Endodermal cell (in vitro differentiated cells): ENCODE data around the gene DPF3. TPM values are rescaled to one million over a fixed set of nuclear protein-coding genes. Genes with fewer than 3 reads are reported as not detected.

Source experiments
- DNase-seq: peaks from one replicate; pipeline ENCODE4 v3.0.0-alpha.2; 2017
- H3K27ac ChIP-seq: 2 replicates; pipeline ENCODE4 v1.5.1; 2013; ENCODE audit warnings: mild to moderate bottlenecking, low read depth, low read length, moderate library complexity
- H3K27me3 ChIP-seq: 2 replicates; pipeline ENCODE4 v1.6.1; 2013; ENCODE audit warnings: mild to moderate bottlenecking, low read length, moderate library complexity; ENCODE audit not compliant: insufficient read depth, control insufficient read depth, poor library complexity, severe bottlenecking
- H3K36me3 ChIP-seq: 2 replicates; pipeline ENCODE4 v1.7.0; 2013; ENCODE audit warnings: mild to moderate bottlenecking, low read length, moderate library complexity; ENCODE audit not compliant: control insufficient read depth, insufficient read depth
- H3K4me1 ChIP-seq: one replicate; pipeline ENCODE4 v1.7.0; 2013; ENCODE audit warnings: low read length; ENCODE audit not compliant: control insufficient read depth, insufficient read depth
- H3K4me3 ChIP-seq: 2 replicates; pipeline ENCODE4 v1.5.1; 2013; ENCODE audit warnings: mild to moderate bottlenecking, low read length, moderate library complexity
- H3K9ac ChIP-seq: 2 replicates; pipeline ENCODE4 v1.6.1; 2013; ENCODE audit warnings: mild to moderate bottlenecking, low read length, moderate library complexity; ENCODE audit not compliant: poor library complexity, severe bottlenecking; ENCODE audit errors: extremely low read depth
- H3K9me3 ChIP-seq: 2 replicates; pipeline ENCODE4 v1.6.1; 2013; ENCODE audit warnings: mild to moderate bottlenecking, low read length, moderate library complexity; ENCODE audit not compliant: control insufficient read depth
- H3K27ac Mint-ChIP-seq: 2 replicates; pipeline ENCODE4 v1.8.0; 2020; ENCODE audit warnings: mixed read lengths
- H3K27me3 Mint-ChIP-seq: 2 replicates; pipeline ENCODE4 v1.8.0; 2021; ENCODE audit warnings: mild to moderate bottlenecking, mixed read lengths; ENCODE audit not compliant: insufficient read depth
- H3K36me3 Mint-ChIP-seq: 2 replicates; pipeline ENCODE4 v1.8.0; 2020; ENCODE audit warnings: low read depth, mixed read lengths
- H3K4me1 Mint-ChIP-seq: 2 replicates; pipeline ENCODE4 v1.8.0; 2020; ENCODE audit warnings: mixed read lengths
- H3K4me3 Mint-ChIP-seq: 2 replicates; pipeline ENCODE4 v1.8.0; 2020; ENCODE audit warnings: mild to moderate bottlenecking, moderate library complexity, mixed read lengths
- H3K9me3 Mint-ChIP-seq: 2 replicates; pipeline ENCODE4 v1.8.0; 2020; ENCODE audit warnings: mild to moderate bottlenecking, mixed read lengths
- WGBS, 2 experiments: methylation state at CpG; one replicate each; pipeline versions ENCODE4 v1.1.5 to v1.1.7; 2013; ENCODE audit warnings: missing lambda C conversion rate in 2 of 2, mixed read lengths in 1 of 2; ENCODE audit not compliant: insufficient coverage in 1 of 2, insufficient read length in 1 of 2; 5-methylcytosine and 5-hydroxymethylcytosine counted together
- total RNA-seq, 2 donors: library from RNA; stranded (reverse); fragmentation: NEBNext Ultra II Directional in 1 of 2; extraction: Animal tissue kit (Norgen Biotek cat#: 25700) in 1 of 2; gene quantifications; 2 replicates in 1 of 2; 3 replicates in 1 of 2; pipeline ENCODE4 v1.2.1, GENCODE V29; 2021
- TF ChIP-seq, protein P1 (sequence below): fragments of 200-600 bp; sonication (generic); conservative IDR thresholded peaks from 2 replicates; pipeline ENCODE4 v1.5.0; 2021; ENCODE audit warnings: antibody characterized with exemption, mild to moderate bottlenecking

Gene DPF3
- total RNA-seq, 2 donors from 2014 or later, result not detected

DNA sequence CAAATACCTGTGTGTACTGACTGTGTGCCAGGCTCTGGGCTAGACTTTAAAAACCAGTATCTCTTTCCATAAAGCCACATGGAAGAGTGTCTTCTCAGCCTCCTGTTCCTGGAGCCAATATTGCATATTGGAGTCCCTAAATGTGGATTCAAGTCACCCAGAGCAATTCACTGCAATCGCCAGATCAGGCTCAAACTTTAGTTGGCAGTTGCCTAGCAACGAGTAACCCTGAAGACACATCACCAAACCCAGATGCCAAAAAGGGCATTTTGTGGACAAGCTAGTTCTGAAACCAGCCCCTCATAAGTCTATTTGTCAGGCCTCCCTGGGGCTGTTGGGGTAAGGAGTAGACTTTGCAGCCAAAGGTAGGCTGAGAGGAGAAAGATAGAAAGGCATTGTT is 13.7 kb downstream of the DPF3 start:
- DNase-seq, result no peak
- H3K4me1 Mint-ChIP-seq, result peaks cover 24% of the 10 kb centered on the region
- H3K27ac Mint-ChIP-seq, result no peak overlapping the region
- Histone ChIP-seq H3K9me3 (no peaks in the 10 kb centered on the region), H3K4me1 (peaks cover 2% of the 10 kb centered on the region), H3K4me3 (no peak overlapping the region), H3K36me3 (no peaks in the 10 kb centered on the region), H3K9ac (no peak overlapping the region), H3K27me3 (no peaks in the 10 kb centered on the region), H3K27ac (no peak overlapping the region)
- no peaks in the 10 kb centered on the region for H3K9me3 Mint-ChIP-seq
- H3K36me3 Mint-ChIP-seq, result no peaks in the 10 kb centered on the region
- H3K27me3 Mint-ChIP-seq, result peaks cover 21% of the 10 kb centered on the region
- TF ChIP-seq, protein P1, sequence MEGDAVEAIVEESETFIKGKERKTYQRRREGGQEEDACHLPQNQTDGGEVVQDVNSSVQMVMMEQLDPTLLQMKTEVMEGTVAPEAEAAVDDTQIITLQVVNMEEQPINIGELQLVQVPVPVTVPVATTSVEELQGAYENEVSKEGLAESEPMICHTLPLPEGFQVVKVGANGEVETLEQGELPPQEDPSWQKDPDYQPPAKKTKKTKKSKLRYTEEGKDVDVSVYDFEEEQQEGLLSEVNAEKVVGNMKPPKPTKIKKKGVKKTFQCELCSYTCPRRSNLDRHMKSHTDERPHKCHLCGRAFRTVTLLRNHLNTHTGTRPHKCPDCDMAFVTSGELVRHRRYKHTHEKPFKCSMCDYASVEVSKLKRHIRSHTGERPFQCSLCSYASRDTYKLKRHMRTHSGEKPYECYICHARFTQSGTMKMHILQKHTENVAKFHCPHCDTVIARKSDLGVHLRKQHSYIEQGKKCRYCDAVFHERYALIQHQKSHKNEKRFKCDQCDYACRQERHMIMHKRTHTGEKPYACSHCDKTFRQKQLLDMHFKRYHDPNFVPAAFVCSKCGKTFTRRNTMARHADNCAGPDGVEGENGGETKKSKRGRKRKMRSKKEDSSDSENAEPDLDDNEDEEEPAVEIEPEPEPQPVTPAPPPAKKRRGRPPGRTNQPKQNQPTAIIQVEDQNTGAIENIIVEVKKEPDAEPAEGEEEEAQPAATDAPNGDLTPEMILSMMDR, result no peak
- H3K4me3 Mint-ChIP-seq, result no peak overlapping the region
- 89 to 93% methylated on average over 2 of the region's 2 CpGs for WGBS, 2 experiments

DNA sequence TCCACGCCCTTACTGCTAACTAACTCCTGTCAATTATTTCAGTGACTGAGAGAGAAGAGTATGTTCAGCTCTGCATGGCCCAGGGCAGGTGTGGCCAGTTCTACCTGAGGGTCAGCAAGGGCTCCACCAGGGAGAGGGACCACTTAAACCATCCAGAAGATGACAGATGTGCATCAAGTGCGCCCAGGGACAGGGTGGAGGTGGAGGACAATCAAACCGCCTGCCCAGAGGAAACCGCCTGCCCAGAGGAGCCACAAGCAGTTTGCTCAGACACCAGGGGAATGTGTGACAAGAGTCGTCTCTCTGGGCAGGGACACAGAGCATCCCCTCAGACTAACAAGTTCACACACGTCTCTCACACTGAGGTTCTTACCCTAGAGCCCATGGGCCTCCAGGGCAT is 14.5 kb downstream of the DPF3 start:
- H3K4me1 ChIP-seq, result peaks cover 2% of the 10 kb centered on the region
- Mint-ChIP-seq H3K4me1 (peaks cover 22% of the 10 kb centered on the region), H3K9me3 (peaks cover under 1% of the 10 kb centered on the region), H3K27ac (no peak overlapping the region), H3K4me3 (no peak overlapping the region), H3K36me3 (no peaks in the 10 kb centered on the region), H3K27me3 (peaks cover 22% of the 10 kb centered on the region)
- no peak overlapping the region for H3K4me3 ChIP-seq
- H3K27ac ChIP-seq, result no peak overlapping the region
- H3K9me3 ChIP-seq, result no peaks in the 10 kb centered on the region
- WGBS, 2 experiments, result 86 to 91% methylated on average over 4 to 6 of the region's 6 CpGs
- no peaks in the 10 kb centered on the region for H3K27me3 ChIP-seq
- no peak overlapping the region for H3K9ac ChIP-seq
- TF ChIP-seq, protein P1, result no peak
- H3K36me3 ChIP-seq, result no peaks in the 10 kb centered on the region
- no peak for DNase-seq

DNA sequence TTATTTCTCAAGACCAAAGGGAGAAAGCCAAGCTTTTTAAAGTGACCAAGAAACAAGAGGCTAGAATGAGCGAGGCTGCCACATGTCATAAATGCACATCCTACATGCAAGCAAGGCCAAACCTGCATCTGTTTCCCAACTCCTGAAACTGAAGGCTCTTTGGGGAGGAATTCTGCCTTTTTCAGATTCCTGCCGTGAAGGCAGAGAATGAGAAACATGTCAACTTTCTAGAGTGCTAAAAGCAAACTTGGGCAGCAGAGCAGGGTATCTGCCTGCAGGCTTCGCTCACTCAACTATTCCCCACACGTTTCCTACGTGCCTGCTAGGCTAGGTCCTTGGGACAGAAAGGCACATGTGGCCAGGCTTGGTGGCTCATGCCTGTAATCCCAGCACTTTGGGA is 15.2 kb downstream of the DPF3 start:
- TF ChIP-seq, protein P1, result no peak
- H3K4me1 ChIP-seq, result peaks cover 2% of the 10 kb centered on the region
- Mint-ChIP-seq H3K4me1 (peaks cover 16% of the 10 kb centered on the region), H3K27ac (no peak overlapping the region), H3K9me3 (peaks cover 2% of the 10 kb centered on the region), H3K27me3 (peaks cover 23% of the 10 kb centered on the region), H3K36me3 (no peaks in the 10 kb centered on the region), H3K4me3 (no peak overlapping the region)
- H3K27me3 ChIP-seq, result no peaks in the 10 kb centered on the region
- H3K36me3 ChIP-seq, result no peaks in the 10 kb centered on the region
- DNase-seq, result no peak
- no peak overlapping the region for H3K27ac ChIP-seq
- H3K4me3 ChIP-seq, result no peak overlapping the region
- no peaks in the 10 kb centered on the region for H3K9me3 ChIP-seq
- H3K9ac ChIP-seq, result no peak overlapping the region
- WGBS, 2 experiments, result 87 to 95% methylated on average over 5 of the region's 5 CpGs
